Kidney (tissue), 14 donors: ENCODE results near the gene FFAR3. TPM values are rescaled to one million over a fixed set of nuclear protein-coding genes. Genes with fewer than 3 reads are reported as not detected.

Source experiments
- DNase-seq, 5 donors: peaks; one replicate each; pipeline ENCODE4 v3.0.0-alpha.2; 2013 to 2020
- FAIRE-seq: peaks from 2 replicates; lab custom pipeline; 2012; peaks lifted over from hg19 to GRCh38; lab: Jason Lieb, UNC
- H3K27ac ChIP-seq, 2 donors: one replicate each; pipeline ENCODE4 v1.7.0; 2013; ENCODE audit warnings: low read depth in 2 of 2, low read length in 2 of 2, inconsistent platforms in 1 of 2
- H3K27me3 ChIP-seq: one replicate; pipeline ENCODE4 v1.7.1; 2013; ENCODE audit warnings: low read length, inconsistent platforms; ENCODE audit not compliant: control insufficient read depth, insufficient read depth
- H3K36me3 ChIP-seq, 3 donors: one replicate each; pipeline versions ENCODE4 v1.7.0 to v1.7.1; 2013; ENCODE audit warnings: low read length in 3 of 3, control low read depth in 1 of 3, inconsistent platforms in 1 of 3; ENCODE audit not compliant: insufficient read depth in 3 of 3, control insufficient read depth in 2 of 3
- H3K4me1 ChIP-seq, 3 donors: one replicate each; pipeline versions ENCODE4 v1.7.0 to v1.7.1; 2013; ENCODE audit warnings: low read length in 3 of 3, inconsistent platforms in 1 of 3, low read depth in 1 of 3; ENCODE audit not compliant: control insufficient read depth in 2 of 3, insufficient read depth in 2 of 3
- H3K4me3 ChIP-seq, 3 donors: one replicate each; pipeline versions ENCODE4 v1.7.0 to v1.8.1; 2013; ENCODE audit warnings: low read length in 3 of 3, control low read depth in 1 of 3, inconsistent platforms in 1 of 3
- H3K9ac ChIP-seq, 3 donors: one replicate each; pipeline versions ENCODE4 v1.7.0 to v1.7.1; 2013; ENCODE audit warnings: low read length in 3 of 3, control low read depth in 1 of 3, inconsistent platforms in 1 of 3
- H3K9me3 ChIP-seq, 3 donors: one replicate each; pipeline versions ENCODE4 v1.7.0 to v1.7.1; 2013; ENCODE audit warnings: low read length in 3 of 3, control low read depth in 1 of 3, inconsistent platforms in 1 of 3; ENCODE audit not compliant: control insufficient read depth in 2 of 3, insufficient read depth in 1 of 3
- intact Hi-C: fragments of 100-400 bp; cut with DNase I; formaldehyde crosslinking; loops from one replicate; pipeline ENCODE4 v1.11.1; 2022
- polyA plus RNA-seq: library from polyadenylated mRNA; stranded (reverse); fragments of 350-450 nt; fragmentation: Illumina TruSeq; extraction: RNeasy Lipid Tissue Mini Kit (QIAGEN cat#74804); gene quantifications from one replicate; pipeline ENCODE4 v1.2.3, GENCODE V29; 2014; ENCODE audit warnings: low read depth, low replicate concordance; ENCODE audit not compliant: insufficient read depth
- total RNA-seq: library from RNA; stranded (reverse); fragmentation: NEBNext Ultra II Directional; extraction: Animal tissue kit (Norgen Biotek cat#: 25700); gene quantifications from one replicate; pipeline ENCODE4 v1.2.1, GENCODE V29; 2021
- TF ChIP-seq, protein P1 (sequence below): IDR thresholded peaks from 3 replicates; pipeline ENCODE4 v1.5.1; 2012; ENCODE audit warnings: mild to moderate bottlenecking, moderate library complexity, borderline replicate concordance; ENCODE audit not compliant: insufficient read depth; ENCODE audit errors: extremely low read depth
- donor health status: control.
- donor health status: control.
- donor health status: control.
- donor health status: control.
- donor health status: control.
- donor health status: DM: yes; HTN: yes; CAD: no.
- donor health status: Normal renal cell carcinoma (clear cell type).

Gene FFAR3
- total and polyA plus RNA-seq, 2 donors from 2014 or later = not detected

DNA sequence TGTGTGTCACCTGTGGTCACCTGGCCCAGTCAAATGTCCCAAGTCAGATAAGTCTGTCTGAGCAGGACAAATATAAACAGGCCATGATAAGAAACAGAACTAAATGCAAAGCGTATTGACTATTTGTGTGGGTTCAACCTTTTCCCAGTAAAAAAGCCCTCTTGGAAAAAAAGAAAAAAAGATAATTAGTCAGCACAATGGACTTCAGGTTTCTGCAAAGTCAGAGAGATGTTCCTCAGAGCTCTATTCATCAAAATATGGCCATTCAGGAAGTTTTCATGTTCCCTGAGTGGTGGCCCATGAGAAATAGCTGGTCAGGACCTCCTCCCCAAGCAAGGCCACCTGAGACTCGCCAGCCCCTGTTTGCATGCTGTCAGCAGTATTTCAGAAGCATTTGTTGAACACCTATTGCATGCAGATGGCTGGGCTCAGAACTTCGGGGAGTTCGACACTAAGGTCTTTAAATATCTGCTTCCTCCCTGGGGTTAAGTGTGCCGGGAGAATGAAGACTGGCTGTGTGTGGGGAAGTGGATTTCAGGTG lies 2.7 kb downstream of the FFAR3 start:
- FAIRE-seq = no peak
- H3K9me3 ChIP-seq = no peaks in the 10 kb centered on the region
- no peaks in the 10 kb centered on the region for H3K36me3 ChIP-seq
- intact Hi-C loops = no loop called here
- TF ChIP-seq, protein P1, sequence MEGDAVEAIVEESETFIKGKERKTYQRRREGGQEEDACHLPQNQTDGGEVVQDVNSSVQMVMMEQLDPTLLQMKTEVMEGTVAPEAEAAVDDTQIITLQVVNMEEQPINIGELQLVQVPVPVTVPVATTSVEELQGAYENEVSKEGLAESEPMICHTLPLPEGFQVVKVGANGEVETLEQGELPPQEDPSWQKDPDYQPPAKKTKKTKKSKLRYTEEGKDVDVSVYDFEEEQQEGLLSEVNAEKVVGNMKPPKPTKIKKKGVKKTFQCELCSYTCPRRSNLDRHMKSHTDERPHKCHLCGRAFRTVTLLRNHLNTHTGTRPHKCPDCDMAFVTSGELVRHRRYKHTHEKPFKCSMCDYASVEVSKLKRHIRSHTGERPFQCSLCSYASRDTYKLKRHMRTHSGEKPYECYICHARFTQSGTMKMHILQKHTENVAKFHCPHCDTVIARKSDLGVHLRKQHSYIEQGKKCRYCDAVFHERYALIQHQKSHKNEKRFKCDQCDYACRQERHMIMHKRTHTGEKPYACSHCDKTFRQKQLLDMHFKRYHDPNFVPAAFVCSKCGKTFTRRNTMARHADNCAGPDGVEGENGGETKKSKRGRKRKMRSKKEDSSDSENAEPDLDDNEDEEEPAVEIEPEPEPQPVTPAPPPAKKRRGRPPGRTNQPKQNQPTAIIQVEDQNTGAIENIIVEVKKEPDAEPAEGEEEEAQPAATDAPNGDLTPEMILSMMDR = no peak
- DNase-seq = no peak
- H3K4me1 ChIP-seq = no peaks in the 10 kb centered on the region
- H3K4me3 ChIP-seq = no peak overlapping the region
- no peaks in the 10 kb centered on the region for H3K27me3 ChIP-seq
- no peak overlapping the region for H3K27ac ChIP-seq
- H3K9ac ChIP-seq = no peak overlapping the region

DNA sequence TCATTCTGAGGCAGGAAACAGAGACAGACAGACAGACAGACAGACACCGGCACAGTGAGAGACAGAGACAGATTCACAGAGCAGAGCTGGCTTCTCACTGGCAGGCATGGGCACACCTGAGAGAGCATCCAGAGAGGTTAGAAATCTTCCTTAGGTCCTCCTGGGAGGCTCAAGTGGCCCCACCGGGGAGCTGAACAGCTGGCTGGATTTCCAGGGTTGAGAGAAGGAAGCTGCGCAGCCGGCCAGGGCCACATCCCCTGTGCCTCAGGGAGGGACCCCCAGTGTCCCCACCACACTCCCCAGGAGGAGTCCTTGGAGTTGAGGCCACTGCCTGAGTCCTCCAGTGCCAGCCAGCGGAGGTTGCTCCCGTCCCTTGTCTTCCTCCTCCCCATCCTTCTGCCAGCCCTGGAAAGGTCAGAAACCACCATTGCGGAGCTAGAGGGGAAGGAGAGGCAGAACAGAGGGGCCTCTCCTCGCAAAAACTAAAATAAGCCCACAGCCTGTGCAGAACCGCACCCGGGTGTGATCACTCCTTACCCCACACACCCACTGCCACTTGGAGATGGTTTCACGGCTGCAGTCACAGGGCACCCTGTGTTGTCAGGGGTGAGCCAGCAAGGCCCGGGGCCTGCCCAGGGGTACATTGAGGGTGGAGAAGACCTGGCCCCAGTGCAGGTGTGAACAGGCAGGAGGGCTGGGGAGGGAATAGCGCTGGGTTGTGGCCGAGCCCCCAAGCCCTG lies 4.2 kb downstream of the FFAR3 start:
- H3K4me3 ChIP-seq = no peak overlapping the region
- FAIRE-seq = no peak
- no peaks in the 10 kb centered on the region for H3K36me3 ChIP-seq
- intact Hi-C loops = no loop called here
- H3K4me1 ChIP-seq = no peaks in the 10 kb centered on the region
- H3K27me3 ChIP-seq = no peaks in the 10 kb centered on the region
- no peak for DNase-seq
- H3K9me3 ChIP-seq = no peaks in the 10 kb centered on the region
- no peak overlapping the region for H3K27ac ChIP-seq
- TF ChIP-seq, protein P1 = no peak
- no peak overlapping the region for H3K9ac ChIP-seq

DNA sequence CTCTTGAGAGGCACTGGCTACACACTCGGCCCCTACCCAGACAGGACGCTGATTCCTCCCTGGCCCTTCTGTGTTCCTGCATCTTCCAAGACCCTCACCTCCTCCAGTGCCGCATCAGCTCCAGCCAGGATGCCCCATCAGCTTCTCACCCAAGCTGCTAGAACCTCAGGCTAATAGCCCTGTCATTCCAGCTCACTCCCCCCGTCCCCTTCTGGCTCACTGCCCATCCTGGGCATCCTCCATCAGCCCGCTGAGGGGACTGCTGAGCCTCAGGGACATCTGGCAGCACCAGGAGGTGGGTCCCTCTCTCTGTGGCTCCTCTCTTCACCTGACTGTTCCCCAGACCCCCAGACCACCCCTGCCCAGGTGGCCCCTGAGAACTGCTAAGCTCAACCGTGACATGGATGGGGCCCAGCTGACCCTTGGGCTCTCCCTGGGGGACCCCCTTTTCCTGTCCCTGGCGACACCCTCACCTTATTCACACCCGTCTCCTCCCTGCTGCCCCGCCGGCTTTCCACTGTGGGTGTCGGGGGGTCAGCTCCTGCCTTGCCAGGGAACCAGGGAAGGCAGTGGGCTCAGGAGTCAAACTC lies 4.8 kb downstream of the FFAR3 start:
- H3K27ac ChIP-seq = no peak overlapping the region
- intact Hi-C loops = no loop called here
- TF ChIP-seq, protein P1 = no peak
- FAIRE-seq (no peak), DNase-seq (no peak)
- no peak overlapping the region for H3K4me3 ChIP-seq
- no peaks in the 10 kb centered on the region for H3K36me3 ChIP-seq
- H3K4me1 ChIP-seq = no peaks in the 10 kb centered on the region
- no peaks in the 10 kb centered on the region for H3K27me3 ChIP-seq
- H3K9ac ChIP-seq = no peak overlapping the region
- H3K9me3 ChIP-seq = no peaks in the 10 kb centered on the region
